GM23248 (cell line): ENCODE data around the gene RILP. TPM values are rescaled to one million over a fixed set of nuclear protein-coding genes. Genes with fewer than 3 reads are reported as not detected.

Experiments
- DNase-seq: peaks from one replicate; pipeline ENCODE4 v3.0.0-alpha.2; 2015
- H2AFZ ChIP-seq: fragments of 200-600 bp; sonication (generic); 2 replicates; pipeline ENCODE4 v1.6.1; 2016; ENCODE audit warnings: antibody characterized with exemption
- H3F3A ChIP-seq: fragments of 200-600 bp; sonication (generic); 2 replicates; pipeline ENCODE4 v1.6.1; 2016; ENCODE audit warnings: mild to moderate bottlenecking, antibody characterized with exemption, mixed run types; ENCODE audit not compliant: insufficient read depth
- H3K27ac ChIP-seq: fragments of 200-600 bp; sonication (generic); 2 replicates; pipeline ENCODE4 v1.5.1; 2016; ENCODE audit warnings: mild to moderate bottlenecking
- H3K27me3 ChIP-seq: fragments of 200-600 bp; sonication (generic); replicated peaks from 2 replicates; pipeline ENCODE4 v1.6.1; 2016; ENCODE audit warnings: mild to moderate bottlenecking; ENCODE audit not compliant: insufficient read depth
- H3K36me3 ChIP-seq: fragments of 200-600 bp; sonication (generic); 2 replicates; pipeline ENCODE4 v1.6.1; 2016; ENCODE audit warnings: low read depth, mild to moderate bottlenecking
- H3K4me1 ChIP-seq: fragments of 200-600 bp; sonication (generic); 2 replicates; pipeline ENCODE4 v1.6.1; 2016; ENCODE audit warnings: mild to moderate bottlenecking; ENCODE audit not compliant: insufficient read depth
- H3K4me2 ChIP-seq: fragments of 200-600 bp; sonication (generic); one replicate; pipeline ENCODE4 v1.6.1; 2016; ENCODE audit warnings: mild to moderate bottlenecking; ENCODE audit not compliant: unreplicated experiment
- H3K4me3 ChIP-seq: fragments of 200-600 bp; sonication (generic); 2 replicates; pipeline ENCODE4 v1.5.1; 2016; ENCODE audit warnings: mild to moderate bottlenecking
- H3K79me2 ChIP-seq: fragments of 200-600 bp; sonication (generic); 2 replicates; pipeline ENCODE4 v1.6.1; 2016; ENCODE audit warnings: mild to moderate bottlenecking; ENCODE audit not compliant: insufficient read depth
- H3K9ac ChIP-seq: fragments of 200-600 bp; sonication (generic); 2 replicates; pipeline ENCODE4 v1.6.1; 2016; ENCODE audit warnings: mild to moderate bottlenecking
- H3K9me2 ChIP-seq: fragments of 200-600 bp; sonication (generic); 2 replicates; pipeline ENCODE4 v1.6.1; 2016; ENCODE audit warnings: mixed run types, mild to moderate bottlenecking, moderate library complexity; ENCODE audit not compliant: insufficient read depth
- H3K9me3 ChIP-seq: fragments of 200-600 bp; sonication (generic); one replicate; pipeline ENCODE4 v1.6.1; 2017; ENCODE audit warnings: low read depth
- H4K20me1 ChIP-seq: fragments of 200-600 bp; sonication (generic); 2 replicates; pipeline ENCODE4 v1.6.0; 2016; ENCODE audit not compliant: insufficient read depth
- EZH2 ChIP-seq: fragments of 200-600 bp; sonication (generic); IDR thresholded peaks from 2 replicates; pipeline ENCODE4 v1.6.1; 2018; ENCODE audit warnings: antibody characterized with exemption, mild to moderate bottlenecking; ENCODE audit not compliant: insufficient read depth, poor library complexity, severe bottlenecking
- EZH2phosphoT487 ChIP-seq: fragments of 200-600 bp; sonication (generic); IDR thresholded peaks from 2 replicates; pipeline ENCODE4 v1.6.1; 2018; ENCODE audit warnings: antibody characterized with exemption, moderate library complexity, mild to moderate bottlenecking, low read depth; ENCODE audit not compliant: insufficient read depth
- WGBS, 2 experiments: methylation state at CpG; one replicate each; pipeline ENCODE4 v1.1.6; 2015 to 2017; ENCODE audit warnings: low lambda C conversion rate in 2 of 2, low coverage in 1 of 2; ENCODE audit errors: missing lambda C conversion rate in 2 of 2; 5-methylcytosine and 5-hydroxymethylcytosine counted together
- in situ Hi-C: fragments of 300-500 bp; cut with MboI; formaldehyde crosslinking; loops from 2 replicates; pipeline ENCODE4 v1.15.0; 2020
- polyA plus RNA-seq: library from polyadenylated mRNA; unstranded; fragments of >200 nt; fragmentation: Nextera tagmentation; extraction: Ambion mirVana; gene quantifications from 2 replicates; pipeline ENCODE4 v1.2.1, GENCODE V29; 2016
- total RNA-seq: library from RNA; depleted of rRNA; stranded (reverse); fragments of >200 nt; shearing (Covaris generic); gene quantifications from 2 replicates; pipeline ENCODE4 v1.2.3, GENCODE V29; 2014

RILP gene
- total and polyA plus RNA-seq, 2 experiments from 2014 or later: 6.5 to 27.6 TPM

- H3K4me1 ChIP-seq: peaks cover 4% of the 10 kb centered on the region; the same call in 1 of the 2 replicates
- H3F3A ChIP-seq: no peaks in the 10 kb centered on the region
- no peak overlapping the region for H2AFZ ChIP-seq
- H3K36me3 ChIP-seq: no peaks in the 10 kb centered on the region
- no peaks in the 10 kb centered on the region for H3K9me3 ChIP-seq
- H3K4me2 ChIP-seq: no peak overlapping the region
- H3K9me2 ChIP-seq: no peaks in the 10 kb centered on the region
- no peaks in the 10 kb centered on the region for H4K20me1 ChIP-seq
- H3K79me2 ChIP-seq: no peaks in the 10 kb centered on the region
- DNase-seq: no peak
- no peak overlapping the region for H3K27ac ChIP-seq
- WGBS, 2 experiments: 88 to 92% methylated on average over 13 of the region's 13 CpGs
- TF ChIP-seq EZH2phosphoT487 (no peak), EZH2 (no peak)
- in situ Hi-C loops: no loop called here
- no peaks in the 10 kb centered on the region for H3K27me3 ChIP-seq
- no peak overlapping the region for H3K9ac ChIP-seq
- H3K4me3 ChIP-seq: no peak overlapping the region
These were observed 29.2 kb downstream of the RILP start for GRCh38 chr17:1620486-1620885.

- no peaks in the 10 kb centered on the region for H3K9me3 ChIP-seq
- no peaks in the 10 kb centered on the region for H3F3A ChIP-seq
- H3K9me2 ChIP-seq: no peaks in the 10 kb centered on the region
- no peaks in the 10 kb centered on the region for H4K20me1 ChIP-seq
- no peak overlapping the region for H3K4me3 ChIP-seq
- peak; percentile 94 for DNase-seq
- in situ Hi-C loops: no loop called here
- TF ChIP-seq EZH2: no peak
- no peak for TF ChIP-seq EZH2phosphoT487
- H3K27me3 ChIP-seq: no peaks in the 10 kb centered on the region
- H2AFZ ChIP-seq: peak overlapping the region; percentile 85
- H3K36me3 ChIP-seq: no peaks in the 10 kb centered on the region
- H3K4me2 ChIP-seq: peak overlapping the region; percentile 59
- H3K79me2 ChIP-seq: no peaks in the 10 kb centered on the region
- H3K27ac ChIP-seq: peak overlapping the region; percentile 71
- WGBS, 2 experiments: 46 to 49% methylated on average over 20 of the region's 20 CpGs
- peak overlapping the region; percentile 64 for H3K9ac ChIP-seq
- H3K4me1 ChIP-seq: peaks cover 4% of the 10 kb centered on the region; the same call in 1 of the 2 replicates
These were observed 32.0 kb downstream of the RILP start for GRCh38 chr17:1617620-1618174.

GRCh38 chr17:1616101-1616500, 33.6 kb downstream of the RILP start:
- H3K79me2 ChIP-seq: no peaks in the 10 kb centered on the region
- no peaks in the 10 kb centered on the region for H3F3A ChIP-seq
- H3K4me1 ChIP-seq: peaks cover 4% of the 10 kb centered on the region; the same call in 1 of the 2 replicates
- no peak overlapping the region for H3K4me3 ChIP-seq
- no peak overlapping the region for H3K27ac ChIP-seq
- no peak overlapping the region for H3K9ac ChIP-seq
- no peaks in the 10 kb centered on the region for H3K9me2 ChIP-seq
- no peaks in the 10 kb centered on the region for H4K20me1 ChIP-seq
- H3K27me3 ChIP-seq: no peaks in the 10 kb centered on the region
- 81% methylated on average over 13 of the region's 13 CpGs for WGBS, 2 experiments
- no peak overlapping the region for H3K4me2 ChIP-seq
- in situ Hi-C loops: no loop called here
- no peak overlapping the region for H2AFZ ChIP-seq
- DNase-seq: no peak
- H3K36me3 ChIP-seq: no peaks in the 10 kb centered on the region
- TF ChIP-seq EZH2 (no peak), EZH2phosphoT487 (no peak)
- H3K9me3 ChIP-seq: no peaks in the 10 kb centered on the region

- Histone ChIP-seq H3K4me1 (peaks cover 2% of the 10 kb centered on the region), H3F3A (no peaks in the 10 kb centered on the region), H2AFZ (no peak overlapping the region), H3K9ac (no peak overlapping the region), H3K9me2 (no peaks in the 10 kb centered on the region), H3K36me3 (no peaks in the 10 kb centered on the region), H4K20me1 (no peaks in the 10 kb centered on the region), H3K9me3 (no peaks in the 10 kb centered on the region), H3K27me3 (no peaks in the 10 kb centered on the region), H3K4me3 (no peak overlapping the region), H3K79me2 (no peaks in the 10 kb centered on the region), H3K4me2 (no peak overlapping the region), H3K27ac (no peak overlapping the region)
- DNase-seq: no peak
- no peak for TF ChIP-seq EZH2phosphoT487
- TF ChIP-seq EZH2: no peak
- 79 to 81% methylated on average over 16 of the region's 16 CpGs for WGBS, 2 experiments
- in situ Hi-C loops: no loop called here
These were observed 37.3 kb downstream of the RILP start for GRCh38 chr17:1612400-1612799.
